CD1c-positive myeloid dendritic cell (primary cell): Measurements from ENCODE around the gene EIF3L.

Experiments
- DNase-seq: peaks from one replicate; pipeline ENCODE4 v3.0.0-alpha.2; 2016; ENCODE audit errors: extremely low spot score

EIF3L gene

DNA sequence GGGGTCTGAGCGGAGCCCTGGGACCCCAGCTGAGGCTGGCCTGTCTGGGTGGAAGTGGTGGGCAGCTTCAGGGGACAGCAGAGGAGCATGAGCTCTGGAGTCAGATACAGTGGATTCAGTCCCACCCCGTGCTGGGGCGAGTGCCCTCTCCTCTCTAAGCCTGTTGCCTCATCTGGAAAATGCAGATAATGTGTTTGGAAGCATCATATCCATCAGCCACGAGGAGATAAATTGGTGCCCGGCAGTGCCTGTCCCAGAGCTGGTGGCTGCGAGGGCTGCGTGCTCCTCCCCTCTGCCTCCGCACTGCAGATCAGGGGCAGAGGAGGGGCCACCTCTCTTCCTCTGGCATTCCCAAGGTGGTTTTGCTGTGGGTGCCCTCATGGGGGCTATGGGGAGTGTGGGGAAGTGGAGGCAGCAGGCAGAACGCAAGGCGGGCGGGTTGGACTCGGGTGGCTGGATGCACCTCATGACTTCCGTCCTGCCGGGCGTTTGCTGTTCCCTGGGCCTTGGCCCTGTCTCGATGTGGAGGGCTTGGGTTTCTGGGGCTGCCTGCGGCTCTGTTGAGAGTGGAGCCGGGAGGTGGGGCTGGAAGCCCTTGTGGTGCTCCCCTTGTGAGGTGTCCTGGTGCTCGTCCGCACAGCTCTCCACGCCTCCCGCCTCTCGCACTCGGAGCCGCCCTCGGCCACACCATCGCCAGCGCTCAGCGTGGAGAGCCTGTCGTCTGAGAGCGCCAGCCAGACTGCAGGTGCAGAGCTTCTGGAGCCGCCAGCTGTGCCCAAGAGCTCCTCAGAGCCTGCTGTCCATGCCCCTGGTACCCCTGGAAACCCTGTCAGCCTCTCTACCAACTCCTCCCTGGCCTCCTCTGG lies 77.8 kb downstream of the EIF3L start:
- no peak for DNase-seq

DNA sequence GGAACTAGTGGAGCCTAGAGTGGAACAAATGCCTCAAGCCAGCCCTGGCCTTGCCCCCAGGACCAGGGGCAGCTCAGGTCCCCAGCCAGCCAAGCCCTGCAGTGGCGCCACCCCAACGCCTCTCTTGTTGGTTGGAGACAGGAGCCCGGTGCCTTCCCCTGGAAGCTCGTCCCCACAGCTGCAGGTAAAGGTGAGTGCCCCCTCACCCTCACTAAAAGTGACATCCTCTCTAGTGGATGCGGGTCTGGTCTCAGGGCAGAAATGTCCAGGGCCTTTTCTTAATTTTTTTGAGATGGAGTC lies 78.4 kb downstream of the EIF3L start:
- DNase-seq = no peak

DNA sequence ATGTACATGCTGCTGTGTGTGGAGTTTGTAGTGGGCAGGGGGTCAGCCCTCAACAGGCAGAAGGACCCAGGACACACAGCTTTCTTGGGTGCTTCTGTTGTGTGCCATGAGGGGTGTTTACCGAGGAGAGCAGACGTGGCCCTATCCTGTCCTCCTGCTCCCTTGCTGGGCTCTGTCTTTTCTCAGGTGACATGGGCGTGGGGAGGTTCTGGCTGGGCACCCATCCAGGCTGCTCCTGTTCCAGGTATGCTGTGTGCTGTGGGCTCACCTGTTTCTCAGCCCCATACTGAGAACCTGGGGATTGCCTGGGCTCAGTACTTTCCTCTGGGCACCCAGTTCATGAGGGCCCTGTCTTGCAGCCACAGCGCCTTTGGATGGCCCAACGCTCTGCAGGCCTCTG lies 80.2 kb downstream of the EIF3L start:
- DNase-seq = no peak

DNA sequence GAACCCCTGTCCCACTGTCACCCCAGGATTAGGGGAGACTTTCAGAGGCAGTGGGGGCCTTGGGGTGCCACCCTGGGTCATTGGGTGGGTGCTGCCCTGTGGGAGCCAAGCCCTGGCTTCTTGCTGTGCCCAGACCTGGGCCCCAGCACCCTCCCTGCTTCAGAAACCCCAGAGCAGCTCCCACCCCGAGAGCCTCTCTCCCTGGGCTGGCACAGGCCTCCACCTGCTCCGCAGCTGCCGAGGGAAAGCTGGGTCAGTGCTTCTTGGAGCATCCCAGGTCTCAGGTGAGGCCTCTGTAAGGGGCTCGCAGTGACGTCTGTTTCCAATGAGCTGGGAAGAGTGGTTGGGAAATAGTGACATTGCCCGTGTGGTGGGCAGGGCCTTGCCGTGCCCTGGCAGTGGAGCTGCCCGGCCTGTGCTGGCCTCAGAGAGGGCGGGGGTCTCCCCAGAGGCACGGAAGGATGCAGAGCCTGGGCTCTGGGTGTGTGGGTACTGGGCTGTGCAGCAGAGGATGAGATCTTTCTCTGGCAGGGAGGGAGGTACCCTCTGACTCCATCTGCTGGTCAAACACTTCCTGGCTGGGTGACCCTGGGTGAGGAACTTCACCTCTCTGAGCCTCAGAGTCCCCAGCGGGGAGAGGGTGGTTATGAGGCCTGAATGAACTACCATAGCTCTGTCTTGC lies 81.2 kb downstream of the EIF3L start:
- DNase-seq = no peak

DNA sequence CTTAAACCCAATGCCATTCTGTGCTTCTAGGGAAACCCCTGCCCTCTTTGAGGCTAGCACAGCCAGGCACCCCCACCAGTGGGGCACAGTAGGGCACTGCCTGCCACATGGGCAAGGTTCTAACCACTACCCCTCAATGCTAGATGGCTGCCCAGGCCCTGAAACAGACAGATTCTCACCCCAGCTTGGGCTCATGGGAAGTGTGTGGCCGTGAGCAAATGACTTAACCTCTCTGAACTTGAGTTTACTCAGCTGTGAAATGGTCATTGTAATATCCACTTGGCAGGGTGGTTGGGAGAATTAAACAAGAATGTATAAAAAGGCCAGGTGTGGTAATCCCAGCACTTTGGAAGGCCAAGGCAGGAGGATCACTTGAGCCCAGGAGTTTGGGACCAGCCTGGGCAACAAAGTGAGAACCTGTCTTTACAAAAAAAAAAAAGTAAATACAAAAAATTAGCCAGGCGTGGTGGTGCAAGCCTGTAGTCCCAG lies 81.8 kb downstream of the EIF3L start:
- DNase-seq = no peak

DNA sequence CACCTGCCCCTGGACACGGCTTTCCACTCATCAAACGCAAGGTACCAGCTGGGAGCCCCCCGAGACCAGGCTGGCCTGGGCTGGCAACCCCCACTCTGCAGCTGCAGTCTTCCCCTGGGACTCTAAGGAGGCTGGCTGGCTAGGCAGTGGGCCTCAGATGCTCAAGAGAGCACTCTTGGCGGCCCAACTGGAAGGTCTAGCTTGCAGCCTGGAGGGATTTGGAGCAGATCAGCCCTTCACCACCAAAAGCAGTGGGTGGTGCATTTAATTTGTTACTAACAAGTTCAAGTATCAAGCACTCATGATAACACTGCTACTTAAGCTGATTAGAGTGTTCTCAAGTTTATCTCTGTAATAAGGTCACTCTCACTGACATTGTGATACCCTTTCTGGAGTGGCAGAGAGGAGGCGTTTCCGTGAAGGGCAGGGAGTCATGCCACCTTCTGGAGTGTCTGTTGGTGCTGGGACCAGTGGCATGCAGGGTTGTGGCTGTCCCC lies 82.7 kb downstream of the EIF3L start:
- DNase-seq = no peak

DNA sequence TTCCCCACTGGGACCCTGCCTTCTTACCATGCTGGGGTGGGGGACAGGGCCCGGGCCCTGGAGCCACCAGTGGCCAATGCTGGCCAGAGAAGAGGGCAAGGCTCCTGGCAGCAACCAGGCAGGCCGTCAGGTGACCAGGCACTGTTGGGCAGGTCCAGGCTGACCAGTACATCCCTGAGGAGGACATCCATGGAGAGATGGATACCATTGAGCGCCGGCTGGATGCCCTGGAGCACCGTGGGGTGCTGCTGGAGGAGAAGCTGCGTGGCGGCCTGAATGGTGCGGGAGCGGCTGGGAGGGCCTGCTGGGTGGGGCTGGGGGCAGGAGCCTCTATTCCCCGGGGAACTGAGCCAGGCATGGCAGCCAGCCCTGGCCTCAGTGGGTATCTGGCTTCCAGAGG lies 83.2 kb downstream of the EIF3L start:
- DNase-seq = no peak

DNA sequence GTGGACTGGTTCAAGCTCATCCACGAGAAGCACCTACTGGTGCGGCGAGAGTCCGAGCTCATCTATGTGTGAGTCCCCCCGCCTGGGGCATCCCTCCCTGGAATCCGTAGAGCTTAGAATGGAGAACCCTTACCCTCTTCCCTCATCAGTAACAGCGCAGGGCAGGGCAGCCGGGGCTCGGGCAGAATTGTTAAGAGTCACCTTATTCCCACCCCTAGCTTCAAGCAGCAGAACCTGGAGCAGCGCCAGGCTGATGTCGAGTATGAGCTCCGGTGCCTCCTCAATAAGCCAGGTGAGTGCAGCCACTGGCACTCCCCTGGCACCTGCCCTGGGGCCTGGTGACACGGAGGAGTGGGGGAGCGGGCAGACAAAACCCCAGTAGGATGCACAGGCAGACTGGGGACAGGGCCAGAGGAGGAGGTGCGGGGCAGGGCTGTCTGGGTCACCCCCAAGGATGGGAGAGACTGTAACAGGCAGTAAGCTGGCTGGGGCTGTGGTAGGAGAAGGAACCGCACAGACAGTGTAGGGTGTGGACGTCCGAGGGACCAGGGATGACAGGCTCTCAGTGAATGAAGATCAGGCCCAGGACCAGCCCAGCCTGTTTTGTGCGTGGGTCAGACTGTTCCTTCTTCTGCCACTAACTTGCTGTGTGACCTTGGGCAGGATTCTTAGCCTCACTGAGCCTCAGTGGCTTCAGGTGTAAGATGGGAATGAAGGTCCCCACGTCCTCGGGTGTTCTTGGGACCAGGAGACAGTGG lies 83.8 kb downstream of the EIF3L start:
- no peak for DNase-seq

DNA sequence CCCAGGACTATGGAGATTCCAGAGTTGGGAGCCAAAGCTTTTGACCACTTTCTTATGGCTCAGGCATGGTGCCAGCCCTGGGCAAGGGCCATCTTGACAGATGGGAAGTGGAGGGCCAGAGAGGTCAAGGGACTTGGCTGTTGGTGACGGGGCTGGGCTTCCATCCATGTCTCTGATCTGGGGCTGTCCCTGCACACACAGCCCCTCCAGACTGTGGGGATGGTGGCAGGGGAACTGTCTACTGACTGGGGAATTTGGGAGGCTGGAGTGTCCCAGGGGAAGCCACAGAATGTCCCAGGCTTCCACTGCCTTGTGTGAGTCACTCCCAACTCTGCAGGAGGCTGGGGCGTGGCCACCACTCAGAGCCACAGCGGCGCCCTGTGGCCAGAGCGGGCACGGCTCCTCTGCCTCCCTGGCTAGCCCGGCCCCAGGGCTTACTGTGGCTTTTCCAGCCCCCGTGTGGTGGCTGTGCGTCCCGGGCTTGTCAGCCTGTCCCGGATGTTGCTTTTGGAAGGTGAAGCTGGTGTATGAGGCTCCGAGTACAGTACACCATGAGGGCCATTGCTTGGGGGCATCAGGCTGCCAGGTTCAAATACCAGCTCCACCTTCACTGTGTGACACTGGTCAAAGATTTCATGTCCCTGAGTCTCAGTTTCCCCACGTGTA lies 84.6 kb downstream of the EIF3L start:
- peak; percentile 93 for DNase-seq
